KMS-11 (cell line): ENCODE measurements around the gene SELENOS.

Experiments
- H2AFZ ChIP-seq: fragments of 200-600 bp; sonication (generic); 2 replicates; pipeline ENCODE4 v1.6.1; 2016; ENCODE audit warnings: antibody characterized with exemption, mixed run types, low read depth
- H3K27ac ChIP-seq: fragments of 200-600 bp; sonication (generic); 2 replicates; pipeline ENCODE4 v1.6.1; 2016; ENCODE audit warnings: mild to moderate bottlenecking, mixed run types
- H3K27me3 ChIP-seq: fragments of 200-600 bp; sonication (generic); 2 replicates; pipeline ENCODE4 v1.6.1; 2017; ENCODE audit warnings: mild to moderate bottlenecking, low read depth, mixed run types, moderate library complexity; ENCODE audit not compliant: insufficient read depth
- H3K36me3 ChIP-seq: fragments of 200-600 bp; sonication (generic); 2 replicates; pipeline ENCODE4 v1.6.1; 2017; ENCODE audit warnings: mild to moderate bottlenecking, mixed run types; ENCODE audit not compliant: insufficient read depth
- H3K4me1 ChIP-seq: fragments of 200-600 bp; sonication (generic); 2 replicates; pipeline ENCODE4 v1.6.1; 2016; ENCODE audit warnings: mild to moderate bottlenecking, low read depth, mixed run types; ENCODE audit not compliant: poor library complexity, severe bottlenecking
- H3K4me2 ChIP-seq: fragments of 200-600 bp; sonication (generic); 2 replicates; pipeline ENCODE4 v1.7.0; 2016; ENCODE audit warnings: mild to moderate bottlenecking, mixed run types
- H3K4me3 ChIP-seq: fragments of 200-600 bp; sonication (generic); IDR thresholded peaks from 2 replicates; pipeline ENCODE4 v1.6.1; 2017; ENCODE audit warnings: low read depth, low read length, mixed read lengths; ENCODE audit not compliant: insufficient read depth
- H3K79me2 ChIP-seq: fragments of 200-600 bp; sonication (generic); 2 replicates; pipeline ENCODE4 v1.6.1; 2016; ENCODE audit warnings: low read depth, mixed run types; ENCODE audit not compliant: insufficient read depth
- H3K9ac ChIP-seq: fragments of 200-600 bp; sonication (generic); 2 replicates; pipeline ENCODE4 v1.6.1; 2016; ENCODE audit warnings: mild to moderate bottlenecking, mixed run types
- H4K20me1 ChIP-seq: fragments of 200-600 bp; sonication (generic); 2 replicates; pipeline ENCODE4 v1.6.1; 2016; ENCODE audit warnings: mild to moderate bottlenecking, mixed run types; ENCODE audit not compliant: insufficient read depth
- TF ChIP-seq, protein P1 (sequence below): fragments of 200-600 bp; sonication (generic); conservative IDR thresholded peaks from 2 replicates; pipeline ENCODE4 v1.6.1; 2017; ENCODE audit warnings: low read depth, mild to moderate bottlenecking, antibody characterized with exemption, low read length, moderate library complexity, mixed read lengths

The SELENOS gene, protein sequence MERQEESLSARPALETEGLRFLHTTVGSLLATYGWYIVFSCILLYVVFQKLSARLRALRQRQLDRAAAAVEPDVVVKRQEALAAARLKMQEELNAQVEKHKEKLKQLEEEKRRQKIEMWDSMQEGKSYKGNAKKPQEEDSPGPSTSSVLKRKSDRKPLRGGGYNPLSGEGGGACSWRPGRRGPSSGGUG

DNA sequence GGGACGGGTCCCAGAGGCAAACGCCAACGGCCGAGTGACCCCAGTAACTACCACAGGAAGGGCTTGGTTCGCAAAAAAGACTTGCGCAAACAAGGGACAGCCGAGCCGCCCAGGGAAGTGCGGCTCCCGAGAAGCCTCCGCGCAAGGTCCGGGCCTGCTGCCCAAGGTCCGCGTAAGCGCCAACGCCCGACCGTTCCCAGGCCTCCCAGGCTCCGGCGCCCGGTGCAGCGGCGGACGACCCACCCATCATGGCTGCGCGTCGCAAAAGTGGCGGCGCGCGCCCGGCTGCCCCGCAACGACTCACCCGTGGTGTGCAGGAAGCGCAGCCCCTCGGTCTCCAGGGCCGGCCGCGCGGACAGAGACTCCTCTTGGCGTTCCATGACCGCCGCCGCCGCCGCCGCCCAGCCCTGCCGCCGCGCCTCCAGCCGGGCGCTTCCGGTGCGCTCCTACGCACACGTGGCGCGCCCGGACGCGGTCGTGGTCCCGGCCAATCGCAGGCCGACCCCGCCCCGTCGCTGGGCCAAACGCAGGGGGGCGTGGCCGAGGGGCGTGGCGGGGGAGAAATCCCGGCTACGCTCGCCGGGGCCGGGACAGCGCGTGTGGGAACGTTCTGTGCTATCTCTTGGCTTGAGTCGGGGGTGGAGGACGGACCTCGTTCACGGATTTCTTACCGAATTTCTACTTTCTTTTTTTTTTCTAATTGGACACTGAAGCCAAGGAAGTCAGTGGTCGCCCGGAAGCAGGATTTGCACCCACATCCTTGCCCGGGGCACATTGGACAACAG is at the start of gene SELENOS:
Gene SELENOS (minus strand): TSS at position 448 of the 785 bp plus-strand sequence. CDS start 68 bp downstream, at position 380.
- H3K4me1 ChIP-seq: peaks cover 29% of the 10 kb centered on the region
- peak within 1 kb of the TSS; percentile 70 for H3K27ac ChIP-seq
- TF ChIP-seq, protein P1, sequence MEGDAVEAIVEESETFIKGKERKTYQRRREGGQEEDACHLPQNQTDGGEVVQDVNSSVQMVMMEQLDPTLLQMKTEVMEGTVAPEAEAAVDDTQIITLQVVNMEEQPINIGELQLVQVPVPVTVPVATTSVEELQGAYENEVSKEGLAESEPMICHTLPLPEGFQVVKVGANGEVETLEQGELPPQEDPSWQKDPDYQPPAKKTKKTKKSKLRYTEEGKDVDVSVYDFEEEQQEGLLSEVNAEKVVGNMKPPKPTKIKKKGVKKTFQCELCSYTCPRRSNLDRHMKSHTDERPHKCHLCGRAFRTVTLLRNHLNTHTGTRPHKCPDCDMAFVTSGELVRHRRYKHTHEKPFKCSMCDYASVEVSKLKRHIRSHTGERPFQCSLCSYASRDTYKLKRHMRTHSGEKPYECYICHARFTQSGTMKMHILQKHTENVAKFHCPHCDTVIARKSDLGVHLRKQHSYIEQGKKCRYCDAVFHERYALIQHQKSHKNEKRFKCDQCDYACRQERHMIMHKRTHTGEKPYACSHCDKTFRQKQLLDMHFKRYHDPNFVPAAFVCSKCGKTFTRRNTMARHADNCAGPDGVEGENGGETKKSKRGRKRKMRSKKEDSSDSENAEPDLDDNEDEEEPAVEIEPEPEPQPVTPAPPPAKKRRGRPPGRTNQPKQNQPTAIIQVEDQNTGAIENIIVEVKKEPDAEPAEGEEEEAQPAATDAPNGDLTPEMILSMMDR: no peak
- peak within 1 kb of the TSS; percentile 31; the same call in 1 of the 2 replicates for H2AFZ ChIP-seq
- H3K79me2 ChIP-seq: peaks cover 23% of the 10 kb centered on the region; the same call in 1 of the 2 replicates
- no peak within 1 kb of the TSS for H3K4me3 ChIP-seq
- H3K36me3 ChIP-seq: peaks cover 12% of the 10 kb centered on the region; the same call in 1 of the 2 replicates
- H3K9ac ChIP-seq: peak within 1 kb of the TSS; percentile 73
- no peaks in the 10 kb centered on the region for H4K20me1 ChIP-seq
- no peaks in the 10 kb centered on the region for H3K27me3 ChIP-seq
- H3K4me2 ChIP-seq: peak within 1 kb of the TSS; percentile 96

DNA sequence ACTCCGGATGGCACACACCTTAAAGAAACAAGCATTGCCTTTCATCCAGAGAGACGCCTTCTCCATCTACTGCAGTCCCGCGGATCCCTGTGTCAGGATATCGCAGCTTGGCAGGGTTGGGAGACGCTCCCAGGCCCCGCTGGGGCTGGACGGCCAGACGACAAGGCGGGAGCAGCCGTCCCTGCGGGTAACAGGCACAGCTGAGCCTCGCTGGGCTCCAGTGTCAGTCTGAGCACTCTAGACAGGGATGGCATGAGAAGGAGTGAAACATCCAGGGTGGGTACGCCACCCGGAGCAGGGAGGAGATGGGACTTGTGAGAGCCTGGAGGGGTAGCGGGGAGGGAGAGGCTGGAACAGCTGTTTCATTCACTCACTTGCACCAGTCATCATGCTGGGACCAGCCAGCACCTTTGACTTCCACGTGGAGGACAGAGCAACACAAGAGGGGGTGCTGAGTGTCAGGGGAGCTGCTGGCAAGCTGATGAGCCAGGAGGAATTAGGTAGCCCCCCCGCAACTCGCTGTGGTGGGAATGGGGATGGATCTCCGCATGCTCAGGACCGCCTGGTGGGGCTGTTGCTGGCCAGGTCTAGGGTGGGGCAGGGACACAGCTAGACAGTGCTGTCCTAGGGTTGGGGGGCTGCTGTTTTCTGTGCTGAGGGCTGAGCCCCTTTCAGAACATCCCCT is 49.3 kb upstream of the SELENOS start:
- no peak overlapping the region for H3K9ac ChIP-seq
- H3K4me1 ChIP-seq: no peaks in the 10 kb centered on the region
- H2AFZ ChIP-seq: no peak overlapping the region
- no peak overlapping the region for H3K4me3 ChIP-seq
- no peak overlapping the region for H3K4me2 ChIP-seq
- no peaks in the 10 kb centered on the region for H3K36me3 ChIP-seq
- no peaks in the 10 kb centered on the region for H3K79me2 ChIP-seq
- no peak overlapping the region for H3K27ac ChIP-seq
- H3K27me3 ChIP-seq: no peaks in the 10 kb centered on the region
- TF ChIP-seq, protein P1: no peak
- no peaks in the 10 kb centered on the region for H4K20me1 ChIP-seq

DNA sequence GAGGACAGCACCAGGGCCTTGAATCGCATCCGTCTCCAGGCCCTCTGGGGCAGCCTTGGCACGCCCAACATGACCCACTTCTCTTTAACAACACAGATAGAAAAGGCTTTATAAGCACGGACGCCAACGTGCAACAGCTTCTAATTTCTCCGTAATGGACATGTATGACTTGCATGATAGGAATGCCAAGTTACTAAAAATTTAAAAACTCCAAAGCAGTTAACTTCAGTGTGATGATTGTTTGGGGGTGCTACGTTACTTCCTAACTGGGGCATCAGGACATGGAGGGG is 48.7 kb upstream of the SELENOS start:
- H3K27ac ChIP-seq: no peak overlapping the region
- H3K36me3 ChIP-seq: no peaks in the 10 kb centered on the region
- H3K27me3 ChIP-seq: no peaks in the 10 kb centered on the region

DNA sequence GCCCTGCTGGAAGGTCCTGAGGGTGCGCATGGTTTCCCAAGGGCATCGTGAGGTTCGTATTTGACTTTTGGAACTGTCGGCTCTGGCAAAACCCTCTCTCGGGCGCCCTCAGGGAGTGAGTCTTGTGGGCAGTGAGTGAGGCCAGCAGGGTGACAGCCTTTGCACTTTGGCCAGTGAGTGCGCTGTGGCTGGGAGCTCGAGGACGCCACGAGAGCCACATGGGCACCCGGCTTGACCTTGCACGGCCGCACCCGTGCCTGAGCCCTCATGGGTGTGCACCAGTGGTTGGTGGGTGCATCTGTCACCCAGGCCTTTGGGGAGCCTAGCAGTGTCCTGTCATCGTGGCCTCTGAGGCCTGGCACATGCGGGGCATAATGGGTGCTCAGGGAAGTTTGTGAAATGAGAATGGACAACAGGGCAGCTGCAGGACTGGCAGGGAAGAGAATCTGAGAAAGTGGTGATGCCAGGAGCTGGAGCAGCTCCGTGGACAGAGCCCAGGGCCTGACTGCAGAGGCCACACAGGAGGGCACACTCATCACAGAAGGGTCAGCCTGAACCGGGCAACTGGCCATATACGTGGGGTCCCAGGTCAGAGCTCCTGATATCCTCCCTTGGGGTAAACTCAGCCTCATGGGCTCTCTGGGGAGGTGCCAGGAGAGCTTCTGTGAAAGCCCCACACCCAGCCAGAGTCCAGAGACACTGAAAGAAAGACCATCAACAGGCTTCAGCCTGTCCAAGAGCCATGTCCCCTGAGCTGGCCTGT is 48.2 kb upstream of the SELENOS start:
- H2AFZ ChIP-seq: no peak overlapping the region
- no peaks in the 10 kb centered on the region for H3K36me3 ChIP-seq
- H4K20me1 ChIP-seq: no peaks in the 10 kb centered on the region
- no peaks in the 10 kb centered on the region for H3K4me1 ChIP-seq
- TF ChIP-seq, protein P1: no peak
- no peak overlapping the region for H3K9ac ChIP-seq
- H3K27ac ChIP-seq: no peak overlapping the region
- H3K4me2 ChIP-seq: no peak overlapping the region
- no peaks in the 10 kb centered on the region for H3K79me2 ChIP-seq
- no peak overlapping the region for H3K4me3 ChIP-seq
- H3K27me3 ChIP-seq: no peaks in the 10 kb centered on the region

More for the DNA sequence above, 48.7 kb upstream of the SELENOS start:
- Histone ChIP-seq H4K20me1 (no peaks in the 10 kb centered on the region), H3K4me1 (no peaks in the 10 kb centered on the region), H3K79me2 (no peaks in the 10 kb centered on the region), H3K9ac (no peak overlapping the region), H2AFZ (no peak overlapping the region), H3K4me3 (no peak overlapping the region), H3K4me2 (no peak overlapping the region)
- TF ChIP-seq, protein P1: no peak
